Activated CD4-positive, alpha-beta memory T cell treated with anti-CD3 and anti-CD28 coated beads for 36 hours (primary cell): ENCODE results near the gene BSPRY. TPM values are rescaled to one million over a fixed set of nuclear protein-coding genes. Genes with fewer than 3 reads are reported as not detected.

ENCODE experiments used
- CTCF ChIA-PET: fragments of 350-600 bp; sonication (Branson Sonifier 250); formaldehyde crosslinking; loops from one replicate; lab custom pipeline; 2021; ENCODE audit warnings: antibody characterized with exemption, inconsistent platforms; lab: Charles Lee
- POLR2A ChIA-PET: fragments of 350-600 bp; sonication (Branson Sonifier 250); formaldehyde crosslinking; loops from one replicate; lab custom pipeline; 2021; ENCODE audit warnings: antibody characterized with exemption; lab: Charles Lee
- DNase-seq: peaks from one replicate; pipeline ENCODE4 v3.0.0-alpha.2; 2020
- H3K27ac Mint-ChIP-seq: one replicate; pipeline ENCODE4 v1.8.0; 2021; ENCODE audit warnings: mixed read lengths
- H3K27me3 Mint-ChIP-seq: one replicate; pipeline ENCODE4 v1.8.0; 2021; ENCODE audit warnings: mixed read lengths
- H3K36me3 Mint-ChIP-seq: one replicate; pipeline ENCODE4 v1.8.0; 2021; ENCODE audit warnings: mixed read lengths
- H3K4me1 Mint-ChIP-seq: one replicate; pipeline ENCODE4 v1.8.0; 2021; ENCODE audit warnings: low read depth, mixed read lengths
- H3K4me3 Mint-ChIP-seq: one replicate; pipeline ENCODE4 v1.8.0; 2021; ENCODE audit warnings: mild to moderate bottlenecking, mixed read lengths
- H3K9me3 Mint-ChIP-seq: one replicate; pipeline ENCODE4 v1.8.0; 2021; ENCODE audit warnings: mixed read lengths
- intact Hi-C: fragments of 100-400 bp; cut with micrococcal nuclease; formaldehyde crosslinking; loops from one replicate; pipeline ENCODE4 v1.15.1; 2023
- total RNA-seq, 2 experiments: library from RNA; stranded (reverse); gene quantifications; one replicate each; pipeline ENCODE4 v1.2.3, GENCODE V29; 2021

Gene BSPRY
- total RNA-seq, 2 experiments from 2014 or later: 7.6 to 8.5 TPM

DNA sequence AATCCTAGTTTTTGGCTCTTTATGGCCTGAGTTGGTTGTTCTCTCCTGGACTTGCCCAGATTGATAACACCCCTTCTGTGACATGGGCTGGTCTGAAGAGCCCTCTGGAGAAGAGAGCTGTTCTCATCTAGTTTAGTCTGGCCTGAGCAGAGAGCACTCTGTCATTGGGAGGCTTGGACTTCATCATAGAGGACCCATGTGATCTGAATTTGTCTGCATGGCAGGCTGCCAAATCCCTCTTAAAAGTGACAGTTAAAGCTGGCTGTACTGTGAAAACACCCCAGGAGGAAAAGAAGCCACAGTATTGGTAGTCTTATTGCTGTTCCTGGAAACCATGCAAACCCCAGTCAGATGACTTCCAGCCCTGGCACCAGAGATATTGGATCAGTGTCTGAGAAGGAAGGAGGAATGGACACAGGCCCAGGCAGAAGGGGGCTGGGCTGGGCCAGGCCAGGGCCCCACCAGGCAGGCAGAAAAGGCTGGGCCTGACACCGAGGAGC, 5.6 kb upstream of the BSPRY start:
- peaks cover 50% of the 10 kb centered on the region for H3K4me1 Mint-ChIP-seq
- H3K36me3 Mint-ChIP-seq: no peaks in the 10 kb centered on the region
- H3K4me3 Mint-ChIP-seq: no peak overlapping the region
- CTCF ChIA-PET: no interaction called here
- intact Hi-C loops: loop anchor here (5.0 to 10.0 kb wide), 2 partner anchors 121 to 171 kb away; partner anchors contain the start of genes FKBP15 and SLC31A1
- H3K27ac Mint-ChIP-seq: no peak overlapping the region
- H3K9me3 Mint-ChIP-seq: no peaks in the 10 kb centered on the region
- DNase-seq: peak; percentile 25
- POLR2A ChIA-PET: no interaction called here
- no peaks in the 10 kb centered on the region for H3K27me3 Mint-ChIP-seq

DNA sequence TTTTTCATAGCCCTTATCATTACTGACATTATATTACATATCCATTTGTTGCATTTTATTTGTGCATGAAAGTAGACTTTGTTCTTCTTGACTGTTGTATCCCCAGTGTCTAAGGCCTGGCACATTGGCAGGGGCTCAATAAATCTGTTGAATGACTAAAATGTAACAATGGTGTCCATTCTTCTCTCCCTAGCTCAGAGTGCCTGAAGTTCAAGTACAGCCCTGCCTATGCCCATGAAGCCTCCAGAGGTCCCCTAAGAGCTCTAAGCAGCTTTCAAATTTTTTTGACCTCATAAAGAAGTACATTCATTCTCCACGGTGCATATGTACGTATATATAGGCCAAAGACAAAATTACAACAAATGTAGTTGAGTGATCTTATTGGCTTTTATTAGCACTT, 4.2 kb upstream of the BSPRY start:
- H3K36me3 Mint-ChIP-seq: no peaks in the 10 kb centered on the region
- ChIA-PET CTCF (interaction anchor here (0.5 to 1.3 kb wide), 2 partner anchors 56 to 174 kb away, joined by 3 to 5 read pairs; partner anchors contain the start of gene ALAD), POLR2A (interaction anchor here (1.0 to 2.2 kb wide), 2 partner anchors 17 to 65 kb away, joined by 3 to 7 read pairs; partner anchors contain the start of genes C9orf43 and POLE3)
- intact Hi-C loops: loop anchor here (5.0 to 10.0 kb wide), 2 partner anchors 170 to 237 kb away; no protein-coding TSS in a partner anchor
- no peak overlapping the region for H3K27ac Mint-ChIP-seq
- H3K9me3 Mint-ChIP-seq: no peaks in the 10 kb centered on the region
- H3K4me3 Mint-ChIP-seq: no peak overlapping the region
- no peak for DNase-seq
- peaks cover 50% of the 10 kb centered on the region for H3K4me1 Mint-ChIP-seq
- H3K27me3 Mint-ChIP-seq: peaks cover 5% of the 10 kb centered on the region

DNA sequence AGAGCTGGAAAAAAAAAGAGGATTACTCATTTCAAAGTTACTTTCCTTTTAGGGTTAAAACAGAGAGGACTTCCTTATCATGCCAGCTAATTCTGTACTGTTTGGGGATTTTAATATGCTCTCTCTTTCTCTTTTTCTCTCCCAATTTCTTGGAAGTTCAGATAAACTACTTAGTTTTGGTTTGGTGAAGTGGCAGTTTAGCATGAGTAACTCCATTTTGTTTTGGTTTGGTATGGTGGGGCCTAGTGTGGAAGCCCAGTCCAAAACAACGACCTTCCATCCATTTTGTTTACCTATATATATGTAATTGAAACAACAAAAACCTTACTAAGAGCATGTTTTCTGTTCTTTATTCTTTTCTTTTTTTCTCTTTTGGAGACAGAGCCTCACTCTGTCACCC, 3.7 kb upstream of the BSPRY start:
- no peaks in the 10 kb centered on the region for H3K9me3 Mint-ChIP-seq
- ChIA-PET POLR2A (interaction anchor here (1.0 to 2.2 kb wide), 2 partner anchors 17 to 65 kb away, joined by 3 to 7 read pairs; partner anchors contain the start of genes C9orf43 and POLE3), CTCF (interaction anchor here (1.3 kb wide), 1 partner anchor 55 kb away, joined by 5 read pairs; the partner anchor contains the start of gene ALAD)
- H3K4me1 Mint-ChIP-seq: peaks cover 50% of the 10 kb centered on the region
- H3K36me3 Mint-ChIP-seq: no peaks in the 10 kb centered on the region
- H3K4me3 Mint-ChIP-seq: no peak overlapping the region
- H3K27me3 Mint-ChIP-seq: peaks cover 9% of the 10 kb centered on the region
- no peak overlapping the region for H3K27ac Mint-ChIP-seq
- intact Hi-C loops: loop anchor here (5.0 to 10.0 kb wide), 2 partner anchors 169 to 237 kb away; no protein-coding TSS in a partner anchor
- DNase-seq: no peak

GRCh38 chr9:113348437-113348836, 904 bp upstream of the BSPRY start:
- intact Hi-C loops: loop anchor here (1.0 to 10.0 kb wide), 3 partner anchors 8 to 234 kb away; partner anchors contain the start of gene WDR31
- H3K36me3 Mint-ChIP-seq: no peaks in the 10 kb centered on the region
- POLR2A ChIA-PET: interaction anchor here (1.0 to 4.8 kb wide), 5 partner anchors 8 to 73 kb away, joined by 3 to 24 read pairs (median 11); partner anchors contain the start of genes C9orf43, CDC26, HDHD3 and POLE3
- H3K4me3 Mint-ChIP-seq: no peak overlapping the region
- H3K27me3 Mint-ChIP-seq: peaks cover 27% of the 10 kb centered on the region
- no peak for DNase-seq
- H3K27ac Mint-ChIP-seq: no peak overlapping the region
- CTCF ChIA-PET: interaction anchor here (0.7 to 2.0 kb wide), 6 partner anchors 8 to 310 kb away, joined by 3 to 9 read pairs (median 5); partner anchors contain the start of genes ALAD, CDC26, PRPF4 and WDR31
- H3K9me3 Mint-ChIP-seq: no peaks in the 10 kb centered on the region
- peaks cover 56% of the 10 kb centered on the region for H3K4me1 Mint-ChIP-seq

DNA sequence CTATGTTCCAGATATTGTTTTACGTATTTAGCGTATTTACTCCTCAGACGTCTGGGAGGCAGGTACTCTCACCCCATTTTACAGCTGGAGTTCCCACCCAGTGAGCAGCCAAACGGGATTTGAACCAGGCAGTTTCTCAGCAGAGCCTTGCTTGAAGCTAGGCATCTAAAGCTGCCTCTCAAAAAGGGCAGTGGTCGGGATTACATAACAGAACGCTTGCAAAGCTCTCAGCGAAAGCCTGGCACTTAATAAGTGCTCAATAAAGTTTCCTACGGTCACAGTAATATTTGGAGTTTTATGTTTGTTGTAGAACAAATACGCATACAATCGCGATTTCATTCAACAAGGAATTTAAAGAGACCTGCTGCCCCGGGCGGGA, 286 bp upstream of the BSPRY start:
- peak overlapping the region; percentile 65 for H3K4me3 Mint-ChIP-seq
- no peaks in the 10 kb centered on the region for H3K36me3 Mint-ChIP-seq
- no peak overlapping the region for H3K27ac Mint-ChIP-seq
- no peak for DNase-seq
- H3K9me3 Mint-ChIP-seq: no peaks in the 10 kb centered on the region
- H3K4me1 Mint-ChIP-seq: peaks cover 56% of the 10 kb centered on the region
- ChIA-PET POLR2A (interaction anchor here (1.2 to 4.8 kb wide), 6 partner anchors 8 to 74 kb away, joined by 3 to 24 read pairs (median 11); partner anchors contain the start of genes C9orf43, CDC26, HDHD3 and POLE3), CTCF (interaction anchor here (1.2 to 2.1 kb wide), 5 partner anchors 9 to 309 kb away, joined by 3 to 9 read pairs (median 5); partner anchors contain the start of genes ALAD, C9orf43, POLE3 and WDR31)
- intact Hi-C loops: loop anchor here (5.0 to 10.0 kb wide), 2 partner anchors 166 to 233 kb away; no protein-coding TSS in a partner anchor
- peaks cover 31% of the 10 kb centered on the region for H3K27me3 Mint-ChIP-seq

- H3K4me1 Mint-ChIP-seq: peaks cover 54% of the 10 kb centered on the region
- H3K4me3 Mint-ChIP-seq: peak overlapping the region; percentile 77
- peak; percentile 40 for DNase-seq
- H3K27ac Mint-ChIP-seq: peak overlapping the region; percentile 69
- intact Hi-C loops: loop anchor here (1.0 to 10.0 kb wide), 2 partner anchors 57 to 1245 kb away; no protein-coding TSS in a partner anchor
- H3K27me3 Mint-ChIP-seq: peaks cover 32% of the 10 kb centered on the region
- ChIA-PET POLR2A (interaction anchor here (2.2 to 4.8 kb wide), 5 partner anchors 10 to 75 kb away, joined by 9 to 24 read pairs (median 11); partner anchors contain the start of genes C9orf43, CDC26, HDHD3 and POLE3), CTCF (interaction anchor here (0.6 to 2.1 kb wide), 8 partner anchors 10 to 305 kb away, joined by 3 to 7 read pairs (median 4); partner anchors contain the start of genes ALAD, C9orf43, HDHD3 and POLE3)
- H3K9me3 Mint-ChIP-seq: no peaks in the 10 kb centered on the region
- no peaks in the 10 kb centered on the region for H3K36me3 Mint-ChIP-seq
Observed at GRCh38 chr9:113350107-113350661, 843 bp downstream of the BSPRY start.

GRCh38 chr9:113350937-113351336, 1.6 kb downstream of the BSPRY start:
- H3K9me3 Mint-ChIP-seq: no peaks in the 10 kb centered on the region
- H3K4me3 Mint-ChIP-seq: peak overlapping the region; percentile 77
- POLR2A ChIA-PET: interaction anchor here (2.2 to 4.8 kb wide), 5 partner anchors 10 to 76 kb away, joined by 9 to 24 read pairs (median 11); partner anchors contain the start of genes C9orf43, CDC26, HDHD3 and POLE3
- DNase-seq: peak; percentile 63
- H3K36me3 Mint-ChIP-seq: no peaks in the 10 kb centered on the region
- H3K4me1 Mint-ChIP-seq: peaks cover 47% of the 10 kb centered on the region
- intact Hi-C loops: loop anchor here (1.0 to 10.0 kb wide), 4 partner anchors 10 to 1246 kb away; no protein-coding TSS in a partner anchor
- CTCF ChIA-PET: interaction anchor here (0.6 to 2.1 kb wide), 5 partner anchors 10 to 304 kb away, joined by 3 to 7 read pairs (median 5); partner anchors contain the start of genes C9orf43, HDHD3 and POLE3
- H3K27me3 Mint-ChIP-seq: peaks cover 32% of the 10 kb centered on the region
- H3K27ac Mint-ChIP-seq: peak overlapping the region; percentile 69

DNA sequence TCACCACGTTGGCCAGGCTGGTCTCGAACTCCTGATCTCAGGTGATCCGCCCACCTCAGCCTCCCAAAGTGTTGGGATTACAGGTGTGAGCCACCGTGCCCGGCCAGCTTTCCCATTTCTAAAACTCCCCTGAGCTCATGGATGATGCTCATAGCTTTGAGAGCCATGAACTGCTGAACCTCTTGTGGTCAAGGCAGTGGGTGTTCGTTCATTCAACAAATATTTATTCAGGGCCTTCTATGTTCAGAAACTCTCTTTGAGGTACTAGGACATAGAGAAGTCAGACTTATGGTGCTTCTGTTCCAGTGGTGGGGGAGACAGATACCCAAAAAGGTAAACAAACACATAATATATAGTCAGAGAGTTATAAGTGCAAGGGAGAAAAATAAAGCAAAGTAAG, 2.7 kb downstream of the BSPRY start:
- Mint-ChIP-seq H3K27me3 (peaks cover 37% of the 10 kb centered on the region), H3K4me1 (peaks cover 42% of the 10 kb centered on the region), H3K9me3 (no peaks in the 10 kb centered on the region), H3K4me3 (no peak overlapping the region), H3K27ac (no peak overlapping the region), H3K36me3 (no peaks in the 10 kb centered on the region)
- ChIA-PET POLR2A (interaction anchor here (0.6 to 4.8 kb wide), 3 partner anchors 10 to 26 kb away, joined by 4 to 24 read pairs (median 19); partner anchors contain the start of gene WDR31), CTCF (interaction anchor here (0.6 to 1.3 kb wide), 2 partner anchors 12 to 49 kb away, joined by 3 to 4 read pairs; partner anchors contain the start of genes ALAD and WDR31)
- intact Hi-C loops: loop anchor here (10.0 kb wide), 1 partner anchor 1247 kb away; no protein-coding TSS in a partner anchor
- no peak for DNase-seq

- Mint-ChIP-seq H3K4me1 (peaks cover 40% of the 10 kb centered on the region), H3K27ac (no peak overlapping the region), H3K36me3 (no peaks in the 10 kb centered on the region), H3K27me3 (peaks cover 37% of the 10 kb centered on the region), H3K9me3 (no peaks in the 10 kb centered on the region), H3K4me3 (no peak overlapping the region)
- CTCF ChIA-PET: interaction anchor here (1.3 kb wide), 1 partner anchor 49 kb away, joined by 4 read pairs; the partner anchor contains the start of gene ALAD
- DNase-seq: no peak
- intact Hi-C loops: loop anchor here (10.0 kb wide), 1 partner anchor 1248 kb away; no protein-coding TSS in a partner anchor
- POLR2A ChIA-PET: interaction anchor here (0.6 to 0.7 kb wide), 2 partner anchors 9 to 26 kb away, joined by 3 to 4 read pairs; no protein-coding TSS in a partner anchor
Observed at GRCh38 chr9:113352411-113352810, 3.1 kb downstream of the BSPRY start.

DNA sequence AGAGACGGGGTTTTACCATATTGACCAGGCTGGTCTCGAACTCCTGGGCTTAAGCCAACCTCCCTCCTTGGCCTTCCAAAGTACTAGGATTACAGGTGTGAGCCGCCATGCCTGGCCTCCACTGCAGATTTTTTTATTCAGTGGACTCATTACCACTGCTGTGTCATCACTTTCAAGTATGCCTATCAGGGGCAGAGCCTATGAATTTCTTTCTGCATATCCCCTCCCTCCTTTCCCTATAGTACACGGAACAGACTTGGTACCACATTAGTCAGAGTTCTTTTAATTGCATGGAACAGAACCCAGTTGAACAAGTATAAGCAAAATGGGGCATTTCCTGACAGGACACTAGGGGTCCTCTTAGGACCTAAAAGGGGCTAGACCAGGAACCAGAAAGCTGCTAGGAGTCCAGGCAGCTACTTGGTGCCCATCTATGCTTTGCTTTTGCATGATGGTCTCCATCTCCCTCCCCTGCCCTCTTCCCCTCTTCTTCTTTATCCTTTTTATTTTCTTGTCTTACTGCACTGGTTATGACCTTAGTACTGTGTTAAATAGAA, 5.8 kb downstream of the BSPRY start:
- CTCF ChIA-PET: no interaction called here

More for the DNA sequence above, 5.8 kb downstream of the BSPRY start:
- Mint-ChIP-seq H3K4me1 (peaks cover 23% of the 10 kb centered on the region), H3K36me3 (no peaks in the 10 kb centered on the region), H3K27ac (no peak overlapping the region), H3K4me3 (no peak overlapping the region), H3K27me3 (peaks cover 33% of the 10 kb centered on the region), H3K9me3 (no peaks in the 10 kb centered on the region)
- POLR2A ChIA-PET: no interaction called here
- intact Hi-C loops: loop anchor here (10.0 kb wide), 1 partner anchor 1250 kb away; no protein-coding TSS in a partner anchor
- no peak for DNase-seq
